Left ventricle myocardium inferior (tissue), 1 donor: ENCODE results near the gene WDR41. TPM values are rescaled to one million over a fixed set of nuclear protein-coding genes. Genes with fewer than 3 reads are reported as not detected.
"Not testable (repeated sequence)": the region's sequence is repeated elsewhere in the genome, so short reads cannot be mapped to it uniquely, and the experiment has no call there.

Experiments used
- DNase-seq: peaks from one replicate; pipeline ENCODE4 v3.0.0-alpha.2; 2020
- H3K27ac ChIP-seq: fragments of 200-600 bp; replicated peaks from 2 replicates; pipeline ENCODE4 v1.8.0; 2021
- H3K27me3 ChIP-seq: fragments of 200-600 bp; 2 replicates; pipeline ENCODE4 v1.8.0; 2021; ENCODE audit warnings: low read depth
- H3K36me3 ChIP-seq: fragments of 200-600 bp; 2 replicates; pipeline ENCODE4 v1.8.0; 2021
- H3K4me1 ChIP-seq: fragments of 200-600 bp; 2 replicates; pipeline ENCODE4 v1.8.0; 2021
- H3K4me3 ChIP-seq: fragments of 200-600 bp; 2 replicates; pipeline ENCODE4 v1.8.0; 2021; ENCODE audit warnings: mild to moderate bottlenecking, moderate library complexity
- H3K9me3 ChIP-seq: fragments of 200-600 bp; replicated peaks from 2 replicates; pipeline ENCODE4 v1.8.0; 2021
- CTCF ChIP-seq: fragments of 200-600 bp; IDR thresholded peaks from 2 replicates; pipeline ENCODE4 v1.8.0; 2021; ENCODE audit warnings: antibody characterized with exemption, mild to moderate bottlenecking, borderline replicate concordance
- intact Hi-C: fragments of 100-400 bp; cut with micrococcal nuclease; formaldehyde crosslinking; loops from one replicate; pipeline ENCODE4 v1.11.0; 2022
- total RNA-seq: library from RNA; stranded (reverse); fragmentation: NEBNext Ultra II Directional; extraction: Animal tissue kit (Norgen Biotek cat#: 25700); gene quantifications from one replicate; pipeline ENCODE4 v1.2.1, GENCODE V29; 2021
- donor health status: DM: no; HTN: yes; CAD: no; lungs with severe emphysema.

Gene WDR41
- total RNA-seq, 1 donor from 2014 or later = 28.5 TPM

GRCh38 chr5:77499973-77500372 is 7.9 kb upstream of the WDR41 start:
- no peaks in the 10 kb centered on the region for H3K4me1 ChIP-seq
- DNase-seq = no peak
- H3K27me3 ChIP-seq = no peaks in the 10 kb centered on the region
- no peak overlapping the region for H3K27ac ChIP-seq
- H3K36me3 ChIP-seq = no peaks in the 10 kb centered on the region
- TF ChIP-seq CTCF = no peak
- peaks cover 15% of the 10 kb centered on the region for H3K9me3 ChIP-seq
- no peak overlapping the region for H3K4me3 ChIP-seq
- intact Hi-C loops = no loop called here

GRCh38 chr5:77499441-77499840 is 7.3 kb upstream of the WDR41 start:
- Histone ChIP-seq H3K27me3 (no peaks in the 10 kb centered on the region), H3K4me1 (no peaks in the 10 kb centered on the region), H3K36me3 (no peaks in the 10 kb centered on the region), H3K9me3 (peaks cover 15% of the 10 kb centered on the region), H3K4me3 (no peak overlapping the region), H3K27ac (no peak overlapping the region)
- TF ChIP-seq CTCF = no peak
- no peak for DNase-seq
- intact Hi-C loops = no loop called here

- TF ChIP-seq CTCF = no peak
- Histone ChIP-seq H3K27me3 (no peaks in the 10 kb centered on the region), H3K9me3 (peaks cover 15% of the 10 kb centered on the region), H3K27ac (no peak overlapping the region), H3K4me3 (no peak overlapping the region), H3K36me3 (no peaks in the 10 kb centered on the region), H3K4me1 (no peaks in the 10 kb centered on the region)
- no peak for DNase-seq
- intact Hi-C loops = no loop called here
These were observed 6.8 kb upstream of the WDR41 start for GRCh38 chr5:77498952-77499351.

GRCh38 chr5:77494935-77495334 is 2.8 kb upstream of the WDR41 start:
- Histone ChIP-seq H3K4me1 (peaks cover 20% of the 10 kb centered on the region), H3K27me3 (no peaks in the 10 kb centered on the region), H3K4me3 (no peak overlapping the region), H3K36me3 (no peaks in the 10 kb centered on the region), H3K27ac (no peak overlapping the region), H3K9me3 (no peaks in the 10 kb centered on the region)
- no peak for DNase-seq
- no peak for TF ChIP-seq CTCF
- intact Hi-C loops = no loop called here

- no peak for TF ChIP-seq CTCF
- Histone ChIP-seq H3K27me3 (no peaks in the 10 kb centered on the region), H3K4me3 (peak overlapping the region; percentile 82), H3K4me1 (peaks cover 20% of the 10 kb centered on the region), H3K9me3 (no peaks in the 10 kb centered on the region), H3K36me3 (peaks cover 6% of the 10 kb centered on the region), H3K27ac (peak overlapping the region; percentile 94)
- DNase-seq = no peak
- intact Hi-C loops = no loop called here
These were observed 511 bp upstream of the WDR41 start for GRCh38 chr5:77492653-77493000.

- Histone ChIP-seq H3K4me1 (peaks cover 20% of the 10 kb centered on the region), H3K4me3 (peak overlapping the region; percentile 82), H3K27ac (peak overlapping the region; percentile 94)
- H3K27me3 ChIP-seq, intact Hi-C loops, H3K9me3 ChIP-seq, DNase-seq, H3K36me3 ChIP-seq: not testable (repeated sequence)
These were observed 1.3 kb downstream of the WDR41 start for GRCh38 chr5:77490741-77491344.
